ENCODE results near the gene SCAMP1.

SCAMP1 gene

DNA sequence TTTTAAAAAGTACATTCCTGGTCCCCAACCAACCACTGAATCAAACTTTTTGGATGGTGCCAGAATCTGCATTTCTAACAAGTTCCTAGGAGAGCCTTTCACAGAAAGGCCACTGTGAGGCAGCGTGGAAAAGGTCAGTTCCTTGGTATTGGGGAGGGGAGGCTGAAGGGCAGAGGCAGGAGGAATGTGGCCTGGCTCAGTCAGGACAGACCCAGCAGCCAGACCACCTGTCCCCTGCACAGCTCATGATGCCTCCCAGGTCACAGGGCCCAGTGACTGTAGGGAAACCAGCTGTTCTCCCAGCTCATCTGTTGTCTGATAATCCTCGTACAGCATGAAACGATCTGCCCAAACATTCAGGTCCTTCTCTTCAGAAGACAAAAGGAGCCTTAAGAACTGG lies 155.3 kb downstream of the SCAMP1 start:
- DNase-seq = no peak

DNA sequence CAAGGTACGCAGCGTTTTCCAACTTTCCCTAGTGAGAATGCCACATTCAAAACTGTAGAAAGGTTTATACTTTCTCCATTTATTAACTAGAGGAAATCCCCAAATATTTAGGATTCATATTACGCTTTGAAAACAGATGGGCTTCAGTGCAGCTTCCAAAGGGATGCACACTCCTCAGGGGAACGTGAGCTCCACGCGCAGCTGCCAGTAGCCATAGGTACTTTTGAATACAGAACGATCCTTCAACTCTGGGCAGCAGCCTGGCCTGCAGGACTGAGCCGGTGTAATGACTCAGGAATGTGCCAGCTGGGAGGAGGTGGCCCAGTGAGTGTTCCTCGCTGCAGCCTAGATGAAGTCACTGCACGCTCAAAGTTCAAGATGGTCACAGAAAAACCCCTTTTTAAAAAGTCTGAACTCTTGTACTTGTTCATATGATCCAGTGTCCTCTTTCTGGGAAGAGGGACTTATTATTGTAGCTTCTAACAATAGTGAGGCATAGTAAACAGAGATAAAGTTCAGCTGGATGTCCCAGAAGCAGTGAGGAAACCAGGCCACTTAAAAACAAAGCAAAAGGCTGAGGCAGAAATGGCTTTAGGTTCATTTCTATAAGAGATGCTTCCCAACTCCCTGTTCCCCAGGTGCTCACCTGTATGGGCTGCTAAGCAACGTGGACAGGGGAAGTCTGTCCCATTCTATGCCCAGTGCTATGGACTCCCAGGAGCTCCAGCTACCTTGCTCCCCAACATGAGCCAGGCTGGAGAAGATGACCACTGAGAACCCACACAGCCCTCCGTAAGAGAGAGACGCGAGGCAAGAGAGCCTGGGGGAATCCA lies 158.2 kb downstream of the SCAMP1 start:
- no peak for DNase-seq

DNA sequence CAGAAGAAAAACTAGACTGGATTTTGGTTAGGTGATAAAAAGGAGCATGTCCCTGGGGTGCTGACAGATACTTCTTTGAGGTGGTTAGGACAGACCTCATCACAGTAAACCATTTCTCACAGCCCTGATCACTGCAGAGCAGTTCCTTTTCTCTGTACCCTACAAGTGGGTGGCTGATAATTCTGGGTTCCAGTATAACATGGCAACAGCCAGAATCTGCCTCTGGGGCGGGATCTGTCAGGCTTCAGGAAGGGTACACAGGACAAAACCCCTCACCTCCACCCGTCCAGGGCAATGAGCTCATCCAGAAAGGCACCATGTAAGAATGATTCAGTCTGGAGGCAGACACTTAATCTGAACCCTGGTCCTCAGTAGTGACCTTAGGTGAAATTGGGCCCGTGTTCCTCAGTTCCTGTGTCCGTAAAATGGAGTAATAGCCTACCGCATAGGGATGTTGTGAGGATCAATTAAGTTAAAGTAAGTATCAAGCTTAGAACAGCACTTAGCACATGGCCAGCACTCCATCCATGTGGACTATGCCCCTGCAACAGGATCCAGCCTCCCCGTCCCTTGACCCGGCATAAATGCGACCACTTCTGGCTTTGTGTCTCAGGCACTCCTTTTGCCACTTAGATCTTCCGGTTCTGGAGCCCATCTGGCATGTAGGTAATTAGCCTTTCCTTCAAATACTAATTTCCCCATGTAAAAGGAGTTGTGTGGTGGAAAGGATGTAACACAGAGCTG lies 159.0 kb downstream of the SCAMP1 start:
- no peak for DNase-seq

DNA sequence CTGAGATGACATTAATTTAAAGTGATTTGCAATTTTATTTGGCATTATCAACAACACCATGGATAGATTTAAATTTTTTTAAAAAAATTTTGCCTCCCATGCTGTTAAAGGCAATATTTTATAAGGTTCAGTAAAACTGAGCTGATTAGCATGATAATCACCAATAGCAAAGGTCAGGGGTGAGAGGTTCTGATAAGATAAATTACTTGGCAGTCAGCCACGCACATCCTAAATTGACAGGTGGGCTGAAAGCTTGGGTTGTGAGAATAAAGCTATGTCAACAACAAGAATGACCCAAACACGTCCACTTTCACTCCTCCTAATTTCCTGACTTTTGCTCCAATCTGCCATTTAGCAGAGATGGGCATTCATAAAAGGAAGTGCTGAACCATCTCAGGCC lies 161.0 kb downstream of the SCAMP1 start:
- no peak for DNase-seq

DNA sequence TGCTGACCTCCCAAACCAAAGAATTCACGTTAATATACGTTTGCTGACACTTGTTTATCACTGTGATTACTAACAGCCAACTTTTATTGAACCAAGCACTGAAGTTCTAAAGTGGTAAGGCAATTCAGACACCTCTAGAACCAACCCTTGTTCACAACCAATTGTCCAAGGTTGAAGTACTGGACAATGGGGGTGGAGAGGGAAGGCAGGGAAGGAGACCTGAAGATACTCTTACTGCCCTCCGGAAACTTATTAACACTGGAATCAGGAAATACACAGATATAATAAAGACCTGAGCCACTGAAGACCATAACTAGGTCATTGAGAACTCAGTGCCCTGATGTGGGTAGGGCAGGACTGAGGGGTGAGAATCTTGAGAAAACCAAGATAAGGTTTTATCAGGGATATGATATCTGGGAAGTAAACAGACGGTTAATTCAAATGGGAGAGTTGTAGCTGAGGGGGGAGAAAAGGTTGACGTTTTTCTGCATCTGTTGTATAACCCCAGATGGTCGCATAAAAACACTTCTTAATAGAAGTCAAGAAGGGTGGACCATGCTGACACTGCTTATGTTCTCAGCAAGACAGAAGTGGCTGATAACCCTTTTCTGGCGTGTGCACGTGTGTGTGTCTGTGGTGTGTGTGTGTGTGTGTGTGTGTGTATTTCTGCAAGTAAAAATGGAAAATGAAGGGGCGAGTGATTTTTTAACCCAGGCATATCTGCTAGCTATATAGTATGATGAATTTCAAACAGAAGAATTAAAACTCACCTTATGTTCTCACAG lies 162.3 kb downstream of the SCAMP1 start:
- DNase-seq = no peak

DNA sequence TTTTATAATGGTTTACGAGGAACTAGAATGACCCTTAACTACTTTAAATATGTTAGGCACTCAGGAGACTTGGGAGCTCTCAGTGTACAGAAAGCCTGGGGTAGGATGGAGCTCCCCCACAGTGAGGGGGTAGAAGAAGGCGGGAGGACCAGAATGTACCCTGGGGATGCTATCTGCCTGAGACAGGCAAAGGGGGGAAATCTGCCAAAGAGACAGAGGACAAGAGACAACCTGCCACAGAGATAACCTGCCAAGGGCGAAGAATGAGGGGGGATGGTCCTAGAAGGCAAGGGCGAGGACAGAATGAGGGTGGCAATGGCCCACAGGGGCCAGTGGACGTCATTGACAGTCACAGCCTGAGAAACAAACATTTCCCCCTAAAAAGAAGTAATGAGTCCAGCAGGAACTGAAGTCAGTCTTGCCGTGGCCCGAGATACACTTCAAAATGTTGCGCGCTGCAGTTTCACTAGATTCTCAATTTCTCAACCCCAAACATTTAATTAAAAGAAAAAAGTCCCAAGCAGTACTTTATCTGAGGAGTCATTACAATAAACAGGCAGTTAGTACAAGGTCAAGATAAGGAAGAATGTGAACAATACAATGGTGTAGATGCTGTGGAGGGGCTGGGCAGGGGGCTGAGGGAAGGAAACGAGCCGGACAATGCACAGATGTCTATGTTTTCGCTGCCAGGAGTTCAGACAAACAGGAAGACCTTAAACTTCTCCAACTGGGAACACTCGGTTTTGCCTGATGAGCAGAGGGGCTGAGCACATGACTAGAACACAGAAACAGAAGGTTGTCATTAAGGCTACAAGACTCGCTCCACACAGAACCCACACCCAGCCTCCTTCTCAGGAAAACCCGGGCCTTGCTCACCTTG lies 163.1 kb downstream of the SCAMP1 start:
- DNase-seq = no peak

GRCh38 chr5:78526049-78526525 lies 165.7 kb downstream of the SCAMP1 start:
- DNase-seq = no peak

GRCh38 chr5:78527054-78527859 lies 166.8 kb downstream of the SCAMP1 start:
- no peak for DNase-seq

- no peak for DNase-seq
Measured at GRCh38 chr5:78527925-78528324, 167.5 kb downstream of the SCAMP1 start.

All from NCI-H2081 (cell line).